Activated T-helper 9 cell treated with anti-CD3 and anti-CD28 coated beads, Interleukin-2, amount 50 U/mL, for 16 hours (primary cell): ENCODE data around the gene FABP3.
"Not testable (repeated sequence)": the region's sequence is repeated elsewhere in the genome, so short reads cannot be mapped to it uniquely, and the experiment has no call there.

Experiments
- DNase-seq: peaks from one replicate; pipeline ENCODE4 v3.0.0-alpha.2; 2020; ENCODE audit warnings: low read depth

FABP3 gene

DNA sequence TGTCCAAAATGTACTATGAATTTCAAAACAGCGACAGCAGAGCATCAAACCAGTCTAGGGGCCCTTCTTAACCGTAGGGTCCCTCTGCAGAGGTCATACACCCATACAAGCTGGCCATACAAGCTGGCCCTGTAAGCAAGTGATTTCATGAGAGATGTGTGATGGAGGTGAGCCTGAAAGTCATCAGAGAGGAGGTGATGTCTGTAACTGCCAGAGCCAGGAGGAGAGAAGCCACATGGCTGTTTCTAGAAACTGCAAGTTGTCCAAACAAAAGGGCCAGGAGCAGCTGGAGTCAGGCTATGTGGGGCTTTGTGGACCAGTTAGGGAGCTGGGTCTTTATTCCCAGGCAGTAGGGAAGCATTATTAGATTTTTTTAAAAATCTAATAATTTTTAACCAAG lies 25.4 kb upstream of the FABP3 start:
- DNase-seq = no peak

GRCh38 chr1:31397360-31398095 lies 24.7 kb upstream of the FABP3 start:
- no peak for DNase-seq

DNA sequence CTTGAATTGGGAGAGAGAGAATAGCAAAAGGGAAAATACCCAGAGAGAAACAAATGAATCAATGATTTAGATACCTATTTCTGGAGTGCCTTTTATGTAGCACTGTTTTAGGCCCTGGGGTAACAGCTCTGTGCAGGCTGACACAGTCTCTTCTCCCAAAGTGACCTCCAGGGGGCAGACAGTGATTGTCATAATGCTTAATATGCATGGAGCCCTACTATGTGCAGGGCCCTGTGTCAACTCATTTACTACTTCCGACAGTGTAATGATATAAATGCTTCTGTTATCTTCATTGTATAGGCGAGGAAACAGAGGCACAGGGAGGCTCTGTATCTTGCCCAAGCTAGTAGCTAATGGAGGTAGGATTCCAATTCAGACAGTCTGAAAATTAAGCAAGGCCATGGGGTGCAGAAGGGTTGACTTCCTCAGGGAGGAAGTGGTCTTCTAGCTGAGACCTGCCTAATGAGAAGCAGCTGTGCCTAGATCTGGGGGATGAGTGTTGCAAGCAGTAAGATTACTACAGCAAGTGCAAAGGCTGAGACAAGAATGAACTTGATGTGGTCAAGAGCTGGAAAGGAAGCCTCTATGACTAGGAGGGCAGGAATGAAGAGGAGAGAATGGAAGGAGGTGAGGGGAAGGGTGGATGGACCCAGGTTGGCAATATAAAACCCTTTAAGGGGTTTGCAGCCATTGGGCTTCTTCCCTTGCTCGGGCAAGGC lies 23.9 kb upstream of the FABP3 start:
- DNase-seq = no peak

- peak; percentile 60 for DNase-seq
Measured at GRCh38 chr1:31394584-31395193, 21.8 kb upstream of the FABP3 start.

DNA sequence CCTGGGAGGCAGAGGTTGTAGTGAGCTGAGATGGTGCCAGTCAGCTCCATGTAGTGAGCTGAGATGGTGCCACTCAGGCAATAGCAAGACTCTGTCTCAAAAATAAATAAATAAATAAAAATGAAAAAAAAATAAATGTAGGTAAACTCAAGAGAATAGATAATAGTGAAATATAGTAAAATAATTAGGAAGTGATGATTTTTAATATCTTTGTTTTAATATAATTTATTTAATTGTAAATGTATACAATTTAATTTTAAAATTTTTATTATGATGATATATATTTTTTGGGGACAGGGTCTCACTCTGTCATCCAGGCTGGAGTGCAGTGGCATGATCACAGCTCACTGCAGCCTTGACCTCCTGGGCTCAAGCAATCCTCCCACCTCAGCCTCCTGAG lies 20.6 kb upstream of the FABP3 start:
- no peak for DNase-seq

GRCh38 chr1:31390071-31390470 lies 17.2 kb upstream of the FABP3 start:
- no peak for DNase-seq

DNA sequence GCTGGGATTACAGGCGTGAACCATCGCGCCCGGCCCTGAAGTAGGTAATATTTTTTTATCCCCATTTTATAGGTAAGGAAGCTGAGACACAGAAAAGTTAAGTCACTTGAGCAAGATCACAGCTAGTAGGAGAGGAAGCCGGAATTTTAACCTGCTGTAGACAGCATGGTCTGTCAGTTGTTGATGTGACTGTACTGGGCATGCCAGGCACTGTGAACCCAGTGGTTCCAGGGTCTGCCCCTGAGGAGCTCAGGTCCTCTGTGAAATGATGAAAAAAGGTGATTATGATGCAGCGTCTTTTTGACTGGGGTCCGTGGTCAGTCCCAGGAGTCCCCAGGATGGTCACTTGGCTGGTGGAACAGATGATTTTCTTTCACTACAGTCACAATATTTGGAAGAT lies 16.7 kb upstream of the FABP3 start:
- no peak for DNase-seq

GRCh38 chr1:31387612-31388011 lies 14.7 kb upstream of the FABP3 start:
- DNase-seq = no peak

DNA sequence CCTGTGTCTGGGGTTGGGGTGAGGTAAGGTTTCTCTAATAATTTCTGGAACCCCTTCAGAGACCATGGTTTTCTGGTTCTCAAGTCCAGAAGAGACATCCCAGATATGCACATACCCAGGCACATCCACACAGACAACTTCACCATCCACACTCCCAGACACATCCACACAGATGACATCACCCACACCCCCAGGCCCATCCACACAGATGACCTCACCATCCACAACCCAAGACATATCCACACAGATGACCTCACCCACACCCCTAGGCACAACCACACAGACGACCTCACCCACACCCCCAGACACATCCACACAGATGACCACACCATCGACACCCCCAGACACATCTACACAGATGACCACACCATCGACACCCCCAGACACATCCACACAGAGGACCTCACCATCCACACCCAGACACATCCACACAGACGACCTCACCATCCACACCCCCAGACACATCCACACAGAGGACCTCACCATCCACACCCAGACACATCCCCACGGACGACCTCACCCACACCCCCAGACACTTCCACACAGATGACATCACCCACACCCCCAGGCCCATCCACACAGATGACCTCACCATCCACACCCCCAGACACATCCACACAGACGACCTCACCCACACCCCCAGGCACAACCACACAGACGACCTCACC lies 13.8 kb upstream of the FABP3 start:
- not testable (repeated sequence) for DNase-seq

- no peak for DNase-seq
Measured at GRCh38 chr1:31383967-31384366, 11.1 kb upstream of the FABP3 start.

- DNase-seq = no peak
Measured at GRCh38 chr1:31382379-31382989, 9.6 kb upstream of the FABP3 start.

GRCh38 chr1:31381394-31382294 lies 8.8 kb upstream of the FABP3 start:
- no peak for DNase-seq

DNA sequence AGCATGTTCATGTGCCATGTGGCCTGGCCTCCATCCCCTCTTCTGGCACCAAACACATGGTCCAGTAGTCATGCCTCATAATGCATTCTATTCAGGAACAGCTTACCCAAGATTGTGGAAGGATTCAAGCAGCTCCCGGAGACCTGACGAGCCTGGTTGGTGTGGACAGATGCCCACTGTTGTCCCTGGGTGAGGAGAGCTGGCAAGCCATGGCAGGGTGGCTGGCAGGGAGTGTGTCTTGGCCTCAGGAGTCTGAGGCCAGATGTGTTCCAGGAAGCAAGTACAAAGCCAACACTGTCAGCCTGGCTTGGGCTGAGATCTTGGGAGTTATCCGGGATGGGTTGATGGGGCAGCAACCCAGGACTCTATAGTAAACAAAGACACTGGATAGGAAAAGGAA lies 7.3 kb upstream of the FABP3 start:
- no peak for DNase-seq

GRCh38 chr1:31378001-31378400 lies 5.1 kb upstream of the FABP3 start:
- DNase-seq = no peak

DNA sequence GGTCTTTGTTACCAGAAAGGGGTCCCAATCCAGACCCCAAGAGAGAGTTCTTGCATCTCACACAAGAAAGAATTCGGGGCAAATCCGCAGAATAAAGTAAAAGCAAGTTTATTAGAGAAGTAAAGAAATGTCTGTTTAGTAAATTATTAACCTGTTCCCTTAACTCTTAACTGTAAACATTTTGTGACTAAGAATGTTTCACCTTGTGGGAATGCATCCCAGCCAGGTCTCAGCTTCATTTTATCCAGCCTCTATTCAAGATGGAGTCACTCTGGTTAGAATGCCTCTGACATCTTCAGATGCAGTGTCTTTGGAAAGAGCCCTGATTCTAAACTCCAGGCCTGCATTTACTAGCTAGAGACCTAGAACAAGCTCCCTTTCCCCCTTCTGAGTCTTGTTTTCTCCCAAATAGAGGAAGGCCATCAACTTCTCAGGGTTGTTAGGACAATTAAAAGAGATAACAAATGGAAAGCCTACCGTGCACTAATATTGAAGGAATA lies 4.5 kb upstream of the FABP3 start:
- no peak for DNase-seq

GRCh38 chr1:31376375-31377134 lies 3.7 kb upstream of the FABP3 start:
- no peak for DNase-seq

DNA sequence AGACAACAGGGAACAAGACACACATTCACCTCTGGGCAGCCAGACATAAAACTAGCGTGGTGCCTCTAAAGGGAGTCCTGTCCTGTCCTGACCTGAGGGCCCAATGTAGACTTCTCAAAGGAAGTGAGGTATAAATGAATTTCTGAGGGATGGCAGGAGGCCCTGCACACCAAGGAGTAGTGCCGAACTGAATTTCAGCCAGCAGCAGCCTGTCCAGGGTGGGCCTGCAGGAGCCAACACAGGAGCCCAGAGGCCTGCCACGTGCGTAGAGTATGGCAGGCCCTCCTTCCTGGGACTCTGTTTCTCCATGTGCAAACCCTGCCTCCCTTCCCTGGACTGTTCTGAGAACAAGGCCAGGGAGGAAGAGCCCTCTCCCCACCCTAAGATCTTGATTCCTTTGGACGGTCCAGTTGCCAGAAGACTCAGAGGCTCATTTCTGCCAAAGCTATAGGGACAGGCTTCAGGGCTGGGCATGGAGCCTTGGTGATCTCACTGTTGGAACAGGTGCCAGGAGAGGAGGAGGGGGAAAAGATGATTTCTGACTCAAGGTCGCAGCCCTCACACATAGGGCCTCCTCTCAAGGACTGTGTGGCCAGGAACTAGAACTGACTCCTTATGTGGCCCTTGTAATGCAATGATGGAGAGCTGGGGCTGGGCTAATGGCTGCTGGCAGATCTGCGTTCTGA lies 1.8 kb upstream of the FABP3 start:
- no peak for DNase-seq

DNA sequence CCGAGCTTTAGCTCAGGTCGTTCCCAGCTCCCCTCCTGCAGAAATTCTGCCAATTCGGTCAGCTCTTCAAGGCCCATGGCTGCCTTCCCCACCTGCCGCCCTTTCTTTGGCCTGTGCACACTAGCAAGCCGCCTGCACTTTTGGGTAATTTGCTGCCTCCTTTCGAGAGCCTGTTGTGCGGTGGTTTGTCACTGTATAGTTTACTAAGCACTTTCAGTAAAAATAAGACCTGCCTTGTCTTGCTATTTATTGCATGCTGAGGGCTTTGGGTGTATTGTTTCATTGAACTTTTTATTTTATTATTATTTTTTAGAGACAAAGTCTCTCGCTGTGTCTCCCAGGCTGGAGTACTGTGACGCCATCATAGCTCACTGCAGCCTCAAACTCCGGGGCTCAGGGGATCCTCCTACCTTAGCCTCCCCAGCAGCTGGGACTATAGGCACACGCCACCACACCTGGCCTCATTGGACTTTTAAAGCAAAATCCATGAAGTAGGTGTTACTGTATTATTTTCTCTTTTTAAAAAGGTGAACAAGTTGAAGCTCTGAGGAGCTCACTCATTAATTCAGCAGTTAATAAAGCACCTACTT lies 1.1 kb upstream of the FABP3 start:
- no peak for DNase-seq

- DNase-seq = no peak
Measured at GRCh38 chr1:31372751-31373055, 173 bp downstream of the FABP3 start.

- DNase-seq = no peak
Measured at GRCh38 chr1:31372051-31372450, 825 bp downstream of the FABP3 start.
